A673 (cell line): Measurements from ENCODE around the gene ARL5C. TPM values are rescaled to one million over a fixed set of nuclear protein-coding genes. Genes with fewer than 3 reads are reported as not detected.

Experiments
- BruUV-seq: library from RNA; stranded (reverse); fragments of 400-500 nt; replicated peaks from 2 replicates; lab custom pipeline; 2021; lab: Mats Ljungman, UMichigan
- CTCF ChIA-PET: fragments of 300-600 bp; sonication (Branson Sonifier 250); formaldehyde crosslinking; loops from one replicate; lab custom pipeline; 2022; ENCODE audit warnings: antibody characterized with exemption; lab: Charles Lee
- POLR2A ChIA-PET: fragments of 300-600 bp; sonication (Branson Sonifier 250); formaldehyde crosslinking; loops from one replicate; lab custom pipeline; 2022; ENCODE audit warnings: antibody characterized with exemption; ENCODE audit not compliant: low non-redundant PET; lab: Charles Lee
- DNase-seq: peaks from one replicate; pipeline ENCODE4 v3.0.0-alpha.2; 2015; ENCODE audit warnings: low spot score
- H3K27ac ChIP-seq: fragments of 200-600 bp; sonication (generic); 2 replicates; pipeline ENCODE4 v1.5.1; 2016; ENCODE audit warnings: mixed run types, low read depth, mild to moderate bottlenecking, mixed read lengths, antibody characterized with exemption, low read length; ENCODE audit not compliant: poor library complexity, severe bottlenecking
- H3K27me3 ChIP-seq: fragments of 200-600 bp; sonication (generic); replicated peaks from 2 replicates; pipeline ENCODE4 v1.6.1; 2017; ENCODE audit warnings: mixed run types, low read depth, mild to moderate bottlenecking, mixed read lengths, antibody characterized with exemption, low read length; ENCODE audit not compliant: insufficient read depth, poor library complexity
- H3K36me3 ChIP-seq: fragments of 200-600 bp; sonication (generic); 2 replicates; pipeline ENCODE4 v1.6.1; 2016; ENCODE audit warnings: mixed run types, mild to moderate bottlenecking, mixed read lengths, antibody characterized with exemption, low read length; ENCODE audit not compliant: insufficient read depth, poor library complexity, severe bottlenecking
- H3K4me1 ChIP-seq: fragments of 200-600 bp; sonication (generic); 2 replicates; pipeline ENCODE4 v1.6.1; 2017; ENCODE audit warnings: mixed run types, mild to moderate bottlenecking, mixed read lengths, antibody characterized with exemption, low read length; ENCODE audit not compliant: insufficient read depth, poor library complexity, severe bottlenecking
- H3K4me3 ChIP-seq: fragments of 200-600 bp; sonication (generic); 2 replicates; pipeline ENCODE4 v1.5.1; 2016; ENCODE audit warnings: low read depth, mixed run types, mild to moderate bottlenecking, mixed read lengths, low read length; ENCODE audit not compliant: poor library complexity, severe bottlenecking
- H3K9me3 ChIP-seq: fragments of 200-600 bp; sonication (generic); 2 replicates; pipeline ENCODE4 v1.6.1; 2016; ENCODE audit warnings: mixed run types, low read depth, mild to moderate bottlenecking, mixed read lengths, antibody characterized with exemption, low read length; ENCODE audit not compliant: poor library complexity, severe bottlenecking
- EZH2 ChIP-seq: fragments of 200-600 bp; sonication (generic); IDR thresholded peaks from 2 replicates; pipeline ENCODE4 v1.6.1; 2017; ENCODE audit warnings: borderline replicate concordance, low read depth, mild to moderate bottlenecking, mixed read lengths, antibody characterized with exemption, low read length; ENCODE audit not compliant: poor library complexity, severe bottlenecking
- intact Hi-C: fragments of 100-400 bp; cut with micrococcal nuclease; formaldehyde crosslinking; loops from one replicate; pipeline ENCODE4 v1.10.0; 2022; ENCODE audit not compliant: unreplicated experiment
- total RNA-seq: library from RNA; stranded (reverse); gene quantifications from 2 replicates; pipeline ENCODE4 v1.2.3, GENCODE V29; 2021
- TF ChIP-seq, protein P1 (sequence below): fragments of 300-800, 200-600 bp; sonication (generic); conservative IDR thresholded peaks from 2 replicates; pipeline ENCODE4 v1.5.1; 2017; ENCODE audit warnings: low read depth, mild to moderate bottlenecking, antibody characterized with exemption, low read length, moderate library complexity, mixed read lengths

ARL5C gene
- total RNA-seq, 1 experiment from 2014 or later: not detected

DNA sequence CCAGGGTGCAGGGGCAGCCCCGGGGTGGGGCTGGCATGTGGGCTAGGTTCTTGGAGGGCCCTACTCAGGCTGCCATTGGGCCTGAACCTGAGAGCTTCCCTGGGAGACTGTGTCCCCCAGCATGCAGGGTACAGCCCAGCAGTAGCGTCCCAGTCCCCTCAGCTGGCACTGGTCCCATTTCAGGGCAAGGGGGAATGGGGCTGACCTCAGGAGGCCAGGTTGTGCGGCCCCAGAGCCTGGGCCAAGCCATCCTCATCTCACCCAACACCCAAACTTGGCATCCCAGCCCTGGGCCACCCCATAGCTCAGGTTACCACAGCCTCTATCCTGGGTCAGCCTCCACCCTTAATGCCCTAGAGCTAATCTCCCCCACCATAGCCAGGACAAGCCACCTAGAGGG, 20.8 kb downstream of the ARL5C start:
- H3K36me3 ChIP-seq: no peaks in the 10 kb centered on the region

GRCh38 chr17:39144416-39144840, 21.5 kb downstream of the ARL5C start:
- intact Hi-C loops: no loop called here
- no peaks in the 10 kb centered on the region for H3K9me3 ChIP-seq
- no peaks in the 10 kb centered on the region for H3K27me3 ChIP-seq
- no peak for DNase-seq
- H3K4me1 ChIP-seq: no peaks in the 10 kb centered on the region
- ChIA-PET CTCF (no interaction called here), POLR2A (no interaction called here)
- H3K36me3 ChIP-seq: no peaks in the 10 kb centered on the region
- no peak overlapping the region for H3K27ac ChIP-seq
- TF ChIP-seq, protein P1, sequence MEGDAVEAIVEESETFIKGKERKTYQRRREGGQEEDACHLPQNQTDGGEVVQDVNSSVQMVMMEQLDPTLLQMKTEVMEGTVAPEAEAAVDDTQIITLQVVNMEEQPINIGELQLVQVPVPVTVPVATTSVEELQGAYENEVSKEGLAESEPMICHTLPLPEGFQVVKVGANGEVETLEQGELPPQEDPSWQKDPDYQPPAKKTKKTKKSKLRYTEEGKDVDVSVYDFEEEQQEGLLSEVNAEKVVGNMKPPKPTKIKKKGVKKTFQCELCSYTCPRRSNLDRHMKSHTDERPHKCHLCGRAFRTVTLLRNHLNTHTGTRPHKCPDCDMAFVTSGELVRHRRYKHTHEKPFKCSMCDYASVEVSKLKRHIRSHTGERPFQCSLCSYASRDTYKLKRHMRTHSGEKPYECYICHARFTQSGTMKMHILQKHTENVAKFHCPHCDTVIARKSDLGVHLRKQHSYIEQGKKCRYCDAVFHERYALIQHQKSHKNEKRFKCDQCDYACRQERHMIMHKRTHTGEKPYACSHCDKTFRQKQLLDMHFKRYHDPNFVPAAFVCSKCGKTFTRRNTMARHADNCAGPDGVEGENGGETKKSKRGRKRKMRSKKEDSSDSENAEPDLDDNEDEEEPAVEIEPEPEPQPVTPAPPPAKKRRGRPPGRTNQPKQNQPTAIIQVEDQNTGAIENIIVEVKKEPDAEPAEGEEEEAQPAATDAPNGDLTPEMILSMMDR: no peak
- TF ChIP-seq EZH2: no peak
- H3K4me3 ChIP-seq: no peak overlapping the region
- BruUV-seq: no TSS peak

More for the DNA sequence above, 20.8 kb downstream of the ARL5C start:
- TF ChIP-seq, protein P1: no peak
- TF ChIP-seq EZH2: no peak
- CTCF ChIA-PET: no interaction called here
- intact Hi-C loops: no loop called here
- H3K4me3 ChIP-seq: no peak overlapping the region
- POLR2A ChIA-PET: no interaction called here
- H3K27me3 ChIP-seq: no peaks in the 10 kb centered on the region
- DNase-seq: no peak
- no peaks in the 10 kb centered on the region for H3K9me3 ChIP-seq
- no TSS peak for BruUV-seq
- H3K4me1 ChIP-seq: no peaks in the 10 kb centered on the region
- no peak overlapping the region for H3K27ac ChIP-seq

- POLR2A ChIA-PET: no interaction called here
- intact Hi-C loops: no loop called here
These were observed 22.3 kb downstream of the ARL5C start for GRCh38 chr17:39143552-39144093.

More at GRCh38 chr17:39143552-39144093, 22.3 kb downstream of the ARL5C start:
- no peak for DNase-seq
- Histone ChIP-seq H3K27me3 (no peaks in the 10 kb centered on the region), H3K4me1 (no peaks in the 10 kb centered on the region), H3K9me3 (no peaks in the 10 kb centered on the region), H3K4me3 (no peak overlapping the region), H3K36me3 (no peaks in the 10 kb centered on the region), H3K27ac (no peak overlapping the region)
- no peak for TF ChIP-seq EZH2
- TF ChIP-seq, protein P1: no peak
- CTCF ChIA-PET: no interaction called here
- BruUV-seq: no TSS peak
